HepG2 (cell line): ENCODE results near the gene COX4I2. TPM values are rescaled to one million over a fixed set of nuclear protein-coding genes. Genes with fewer than 3 reads are reported as not detected.
A peak's percentile ranks its signal among the peaks of the same experiment; 100 is the strongest.

ENCODE experiments used
- BORCS8-MEF2B ChIP-seq: sonication (generic); formaldehyde crosslinking; IDR thresholded peaks from 2 replicates; pipeline ENCODE4 v1.8.0; 2022; ENCODE audit warnings: mild to moderate bottlenecking, missing genetic modification reagents
- FOXK2 ChIP-seq: fragments of 450-650 bp; IDR thresholded peaks from 2 replicates; pipeline ENCODE4 v1.6.1; 2016
- PRDM4 ChIP-seq: sonication (generic); formaldehyde crosslinking; IDR thresholded peaks from 2 replicates; pipeline ENCODE4 v1.9.0; 2021; ENCODE audit warnings: missing genetic modification reagents, borderline replicate concordance
- RELA ChIP-seq: sonication (generic); formaldehyde crosslinking; IDR thresholded peaks from 2 replicates; pipeline ENCODE4 v1.4.0; 2020; ENCODE audit warnings: missing genetic modification reagents
- RNF2 ChIP-seq: fragments of 450-650 bp; conservative IDR thresholded peaks from 2 replicates; pipeline ENCODE4 v1.6.1; 2016; ENCODE audit warnings: low read depth
- TARDBP ChIP-seq: sonication (generic); formaldehyde crosslinking; IDR thresholded peaks from 2 replicates; pipeline ENCODE4 v1.8.0; 2022; ENCODE audit warnings: mild to moderate bottlenecking, missing genetic modification reagents
- TBX2 ChIP-seq: sonication (generic); formaldehyde crosslinking; IDR thresholded peaks from 2 replicates; pipeline ENCODE4 v1.5.0; 2020; ENCODE audit warnings: missing genetic modification reagents, mild to moderate bottlenecking, borderline replicate concordance
- THAP8 ChIP-seq: sonication (generic); formaldehyde crosslinking; IDR thresholded peaks from 2 replicates; pipeline ENCODE4 v1.5.1; 2020; ENCODE audit warnings: missing genetic modification reagents, mild to moderate bottlenecking, borderline replicate concordance
- THRA ChIP-seq: sonication (generic); formaldehyde crosslinking; IDR thresholded peaks from 2 replicates; pipeline ENCODE4 v1.4.0; 2020; ENCODE audit warnings: missing genetic modification reagents, borderline replicate concordance
- TIGD3 ChIP-seq: sonication (generic); formaldehyde crosslinking; IDR thresholded peaks from 2 replicates; pipeline ENCODE4 v1.5.1; 2020; ENCODE audit warnings: mild to moderate bottlenecking, missing genetic modification reagents, borderline replicate concordance
- YEATS2 ChIP-seq: sonication (generic); formaldehyde crosslinking; IDR thresholded peaks from 2 replicates; pipeline ENCODE4 v1.4.0; 2020; ENCODE audit warnings: missing genetic modification reagents, borderline replicate concordance
- ZFP91 ChIP-seq: sonication (generic); formaldehyde crosslinking; IDR thresholded peaks from 2 replicates; pipeline ENCODE4 v1.9.0; 2022; ENCODE audit warnings: missing genetic modification reagents, mild to moderate bottlenecking, borderline replicate concordance
- ZNF678 ChIP-seq: sonication (generic); formaldehyde crosslinking; IDR thresholded peaks from 2 replicates; pipeline ENCODE4 v1.4.0; 2020; ENCODE audit warnings: mild to moderate bottlenecking, missing genetic modification reagents
- ZSCAN31 ChIP-seq: sonication (generic); formaldehyde crosslinking; IDR thresholded peaks from 2 replicates; pipeline ENCODE4 v1.5.0; 2020; ENCODE audit warnings: low read depth, mild to moderate bottlenecking, missing genetic modification reagents
- polyA plus RNA-seq, 8 experiments: library from polyadenylated mRNA; depleted of rRNA in 3 of 8; stranded (reverse) in 7 of 8; unstranded in 1 of 8; fragments of >200 nt; fragmentation: Illumina TruSeq in 4 of 8; extraction: Trizol in 4 of 8; gene quantifications; 2 replicates each; pipeline versions ENCODE4 v1.2.1 to v1.2.3, GENCODE V29; 2011 to 2016; ENCODE audit warnings: low read depth in 4 of 8, missing spikeins in 1 of 8, mixed read lengths in 1 of 8; ENCODE audit not compliant: insufficient read depth in 1 of 8
- total RNA-seq, 5 experiments: library from RNA; depleted of rRNA; stranded (reverse); fragments of >200 nt; fragmentation: Illumina TruSeq; extraction: Trizol; gene quantifications; 2 replicates each; pipeline ENCODE4 v1.2.3, GENCODE V29; 2016; ENCODE audit warnings: low read depth in 1 of 5
- TF ChIP-seq, protein P1 (sequence below): sonication (generic); formaldehyde crosslinking; IDR thresholded peaks from 2 replicates; pipeline ENCODE4 v1.4.0; 2020; ENCODE audit warnings: missing genetic modification reagents

The COX4I2 gene
- total and polyA plus RNA-seq, 2 of the 13 experiments (the other 11 are each of a cell fraction or from before 2014, with no cell fraction given), result 1.1 TPM; not detected in 1

- TF ChIP-seq YEATS2 (CRISPR knock-in tag) (peak; percentile 68; the same call in 1 of the 2 replicates), ZNF678 (CRISPR knock-in tag) (peak; percentile 71; the same call in 1 of the 2 replicates), TARDBP (CRISPR knock-in tag) (peak; percentile 80), RELA (CRISPR knock-in tag) (peak; percentile 94), TBX2 (peak; percentile 91), PRDM4 (no peak), ZFP91 (CRISPR knock-in tag) (peak; percentile 97), RNF2 (peak; percentile 79; the same call in 1 of the 2 replicates), THAP8 (CRISPR knock-in tag) (peak; percentile 89; the same call in 1 of the 2 replicates), TIGD3 (peak; percentile 78; the same call in 1 of the 2 replicates), FOXK2 (peak; percentile 79), THRA (CRISPR knock-in tag) (peak; percentile 90), ZSCAN31 (peak; percentile 80; the same call in 1 of the 2 replicates), BORCS8-MEF2B (CRISPR knock-in tag) (peak; percentile 99)
- TF ChIP-seq, protein P1, sequence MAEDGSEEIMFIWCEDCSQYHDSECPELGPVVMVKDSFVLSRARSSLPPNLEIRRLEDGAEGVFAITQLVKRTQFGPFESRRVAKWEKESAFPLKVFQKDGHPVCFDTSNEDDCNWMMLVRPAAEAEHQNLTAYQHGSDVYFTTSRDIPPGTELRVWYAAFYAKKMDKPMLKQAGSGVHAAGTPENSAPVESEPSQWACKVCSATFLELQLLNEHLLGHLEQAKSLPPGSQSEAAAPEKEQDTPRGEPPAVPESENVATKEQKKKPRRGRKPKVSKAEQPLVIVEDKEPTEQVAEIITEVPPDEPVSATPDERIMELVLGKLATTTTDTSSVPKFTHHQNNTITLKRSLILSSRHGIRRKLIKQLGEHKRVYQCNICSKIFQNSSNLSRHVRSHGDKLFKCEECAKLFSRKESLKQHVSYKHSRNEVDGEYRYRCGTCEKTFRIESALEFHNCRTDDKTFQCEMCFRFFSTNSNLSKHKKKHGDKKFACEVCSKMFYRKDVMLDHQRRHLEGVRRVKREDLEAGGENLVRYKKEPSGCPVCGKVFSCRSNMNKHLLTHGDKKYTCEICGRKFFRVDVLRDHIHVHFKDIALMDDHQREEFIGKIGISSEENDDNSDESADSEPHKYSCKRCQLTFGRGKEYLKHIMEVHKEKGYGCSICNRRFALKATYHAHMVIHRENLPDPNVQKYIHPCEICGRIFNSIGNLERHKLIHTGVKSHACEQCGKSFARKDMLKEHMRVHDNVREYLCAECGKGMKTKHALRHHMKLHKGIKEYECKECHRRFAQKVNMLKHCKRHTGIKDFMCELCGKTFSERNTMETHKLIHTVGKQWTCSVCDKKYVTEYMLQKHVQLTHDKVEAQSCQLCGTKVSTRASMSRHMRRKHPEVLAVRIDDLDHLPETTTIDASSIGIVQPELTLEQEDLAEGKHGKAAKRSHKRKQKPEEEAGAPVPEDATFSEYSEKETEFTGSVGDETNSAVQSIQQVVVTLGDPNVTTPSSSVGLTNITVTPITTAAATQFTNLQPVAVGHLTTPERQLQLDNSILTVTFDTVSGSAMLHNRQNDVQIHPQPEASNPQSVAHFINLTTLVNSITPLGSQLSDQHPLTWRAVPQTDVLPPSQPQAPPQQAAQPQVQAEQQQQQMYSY (CRISPR knock-in tag), result peak; percentile 89
Observed at GRCh38 chr20:31605031-31605901, 32.4 kb upstream of the COX4I2 start, which contains the start of gene ID1 (continued).
